K562 (cell line): ENCODE measurements around the gene PMIS2. TPM values are rescaled to one million over a fixed set of nuclear protein-coding genes. Genes with fewer than 3 reads are reported as not detected.
"Not testable (repeated sequence)": the region's sequence is repeated elsewhere in the genome, so short reads cannot be mapped to it uniquely, and the experiment has no call there.

Experiments used
- ATAC-seq: fragments of 200-7000 bp; cut with Tn5 transposase; 3 replicates; pipeline ENCODE4 v1.9.1; 2020; ENCODE audit warnings: moderate library complexity
- BruUV-seq: library from RNA; stranded (reverse); fragments of 400-500 nt; replicated peaks from 2 replicates; lab custom pipeline; 2021; lab: Mats Ljungman, UMichigan
- CTCF ChIA-PET: fragments of 300-600 bp; formaldehyde crosslinking; extraction: SDS; loops from one replicate; lab custom pipeline; 2021; ENCODE audit warnings: low intra/inter-chr PET ratio; lab: Yijun Ruan, JAX
- POLR2A ChIA-PET: fragments of 300-600, 350-650 bp; sonication (Branson Sonifier 250); formaldehyde crosslinking; extraction: SDS; loops from one replicate; lab custom pipeline; 2021; ENCODE audit warnings: antibody characterized with exemption, inconsistent platforms; lab: Yijun Ruan, JAX
- DNase-seq, 4 experiments: peaks; one replicate each; pipeline versions ENCODE4 v3.0.0 to v3.0.0-alpha.2; 2011 to 2018; ENCODE audit warnings: low spot score in 3 of 4, mixed read lengths in 3 of 4; ENCODE audit errors: extremely low read depth in 1 of 4
- FAIRE-seq: peaks from 2 replicates; lab custom pipeline; 2011; peaks lifted over from hg19 to GRCh38; lab: Jason Lieb, UNC
- H2AFZ ChIP-seq: 2 replicates; pipeline ENCODE4 v1.6.0; 2011; ENCODE audit warnings: low read depth, low read length, control low read depth, inconsistent platforms
- H3K27ac ChIP-seq: fragments of 200-600 bp; 3 replicates; pipeline ENCODE4 v1.8.0; 2011; ENCODE audit warnings: low read depth, mild to moderate bottlenecking, control low read depth, inconsistent platforms, low read length, moderate library complexity, mixed read lengths; ENCODE audit errors: extremely low read depth
- H3K27me3 ChIP-seq, 2 experiments: fragments of 300-600 bp in 1 of 2; 2 replicates in 1 of 2; 3 replicates in 1 of 2; pipeline versions ENCODE4 v1.6.0 to v1.8.0; 2011; ENCODE audit warnings: inconsistent platforms in 2 of 2, low read length in 2 of 2, mild to moderate bottlenecking in 1 of 2, mixed read lengths in 1 of 2, moderate library complexity in 1 of 2; ENCODE audit not compliant: control insufficient read depth in 2 of 2, insufficient read depth in 2 of 2
- H3K36me3 ChIP-seq: fragments of 300-600 bp; 3 replicates; pipeline ENCODE4 v1.8.0; 2011; ENCODE audit warnings: mild to moderate bottlenecking, low read length, inconsistent platforms; ENCODE audit not compliant: control insufficient read depth, insufficient read depth
- H3K4me1 ChIP-seq, 2 experiments: fragments of 200-600 bp in 1 of 2; replicated peaks in 1 of 2; 2 replicates in 1 of 2; 3 replicates in 1 of 2; pipeline versions ENCODE4 v1.5.1 to v1.8.0; 2011; ENCODE audit warnings: inconsistent platforms in 2 of 2, low read length in 2 of 2, mild to moderate bottlenecking in 1 of 2, mixed read lengths in 1 of 2, moderate library complexity in 1 of 2; ENCODE audit not compliant: control insufficient read depth in 2 of 2, insufficient read depth in 2 of 2
- H3K4me2 ChIP-seq: 2 replicates; pipeline ENCODE4 v1.6.1; 2011; ENCODE audit warnings: low read length, control low read depth, inconsistent platforms, mixed read lengths; ENCODE audit not compliant: insufficient read depth
- H3K4me3 ChIP-seq: fragments of 200-600 bp; sonication (generic), shearing (Covaris generic); 2 replicates; pipeline ENCODE4 v1.5.1; 2016; ENCODE audit warnings: control low read depth, inconsistent platforms
- H3K79me2 ChIP-seq: fragments of 200-600 bp; 3 replicates; pipeline ENCODE4 v1.8.0; 2011; ENCODE audit warnings: low read length, inconsistent platforms; ENCODE audit not compliant: control insufficient read depth, insufficient read depth
- H3K9ac ChIP-seq, 2 experiments: 2 replicates each; pipeline versions ENCODE4 v1.6.0 to v1.6.1; 2011; ENCODE audit warnings: low read depth in 2 of 2, low read length in 2 of 2, control low read depth in 1 of 2, inconsistent platforms in 1 of 2, mild to moderate bottlenecking in 1 of 2, mixed read lengths in 1 of 2; ENCODE audit not compliant: insufficient read depth in 1 of 2
- H3K9me1 ChIP-seq: one replicate; pipeline ENCODE4 v1.6.0; 2011; ENCODE audit warnings: inconsistent platforms, mild to moderate bottlenecking, low read length, moderate library complexity; ENCODE audit not compliant: control insufficient read depth, insufficient read depth
- H3K9me3 ChIP-seq: replicated peaks from 2 replicates; pipeline ENCODE4 v1.5.1; 2011; ENCODE audit warnings: low read depth, low read length, inconsistent platforms; ENCODE audit not compliant: control insufficient read depth, insufficient read depth
- H4K20me1 ChIP-seq: replicated peaks from 2 replicates; pipeline ENCODE4 v1.6.1; 2011; ENCODE audit warnings: low read length, inconsistent platforms, mixed read lengths; ENCODE audit not compliant: control insufficient read depth, insufficient read depth
- CBX5 ChIP-seq: IDR thresholded peaks from 2 replicates; pipeline ENCODE4 v1.6.1; 2014; ENCODE audit warnings: low read depth, borderline replicate concordance
- POLR2G ChIP-seq: fragments of 200-400 bp; formaldehyde crosslinking; IDR thresholded peaks from 2 replicates; pipeline ENCODE4 v1.6.1; 2017; ENCODE audit warnings: low read depth, mild to moderate bottlenecking, antibody characterized with exemption, low read length, moderate library complexity
- PTRF ChIP-seq: fragments of 450-650 bp; IDR thresholded peaks from 2 replicates; pipeline ENCODE4 v1.6.1; 2016; ENCODE audit warnings: mild to moderate bottlenecking, missing genetic modification characterization, missing compliant biosample characterization
- TRIM24 ChIP-seq, 2 experiments: fragments of 450-650 bp; IDR thresholded peaks; 2 replicates each; pipeline ENCODE4 v1.6.1; 2016
- TRIM28 ChIP-seq: fragments of 450-650 bp; IDR thresholded peaks from 2 replicates; pipeline ENCODE4 v1.6.1; 2017
- ZNF12 ChIP-seq: sonication (generic); formaldehyde crosslinking; IDR thresholded peaks from 2 replicates; pipeline ENCODE4 v1.4.0; 2020; ENCODE audit warnings: mild to moderate bottlenecking, missing genetic modification reagents
- WGBS: fragments of 100-300 bp; shearing (Covaris generic); methylation state at CpG from one replicate; pipeline ENCODE4 v1.1.6; 2016; ENCODE audit warnings: low coverage, mixed read lengths; ENCODE audit not compliant: insufficient coverage; ENCODE audit errors: missing lambda C conversion rate; 5-methylcytosine and 5-hydroxymethylcytosine counted together
- in situ Hi-C: fragments of 300-500 bp; cut with MboI; formaldehyde crosslinking; loops from 4 replicates; pipeline ENCODE4 v1.15.0; 2018; ENCODE audit warnings: inconsistent platforms, mixed read lengths
- intact Hi-C: fragments of 100-400 bp; cut with micrococcal nuclease; formaldehyde crosslinking; loops from 2 replicates; pipeline ENCODE4 v1.14.2; 2022
- polyA plus RNA-seq, 8 experiments: library from polyadenylated mRNA; depleted of rRNA in 4 of 8; stranded (reverse) in 5 of 8; unstranded in 3 of 8; fragments of >200 nt; fragmentation: Nextera tagmentation in 2 of 8; fragmentation: Illumina TruSeq in 1 of 8; extraction: Ambion mirVana in 2 of 8; extraction: Trizol in 1 of 8; gene quantifications; 2 replicates each; pipeline versions ENCODE4 v1.2.1 to v1.2.3, GENCODE V29; 2011 to 2014; ENCODE audit warnings: inconsistent platforms in 1 of 8, missing spikeins in 1 of 8
- total RNA-seq, 7 experiments: library from RNA; depleted of rRNA in 6 of 7; stranded (reverse); fragments of >200 nt in 6 of 7; fragmentation: Illumina TruSeq in 2 of 7; extraction: Trizol in 2 of 7; gene quantifications; 2 replicates each; pipeline versions ENCODE4 v1.2.1 to v1.2.3, GENCODE V29; 2011 to 2021; ENCODE audit warnings: low replicate concordance in 1 of 7
- TF ChIP-seq, protein P1 (sequence below): IDR thresholded peaks from 2 replicates; pipeline ENCODE4 v1.6.1; 2011; ENCODE audit not compliant: insufficient read length; ENCODE audit errors: extremely low read depth
- TF ChIP-seq, protein P2 (sequence below), 2 experiments: fragments of 200-800 bp in 1 of 2; sonication (Bioruptor generic) in 1 of 2; sonication (generic) in 1 of 2; formaldehyde crosslinking in 1 of 2; IDR thresholded peaks in 1 of 2; conservative IDR thresholded peaks in 1 of 2; 2 replicates each; pipeline versions ENCODE4 v1.5.0 to v1.6.1; 2016 to 2020; ENCODE audit warnings: missing compliant biosample characterization in 1 of 2, missing genetic modification characterization in 1 of 2, missing genetic modification reagents in 1 of 2

Gene PMIS2
- total and polyA plus RNA-seq, 9 of the 15 experiments (the other 6 are each of a cell fraction or from before 2014, with no cell fraction given): not detected

DNA sequence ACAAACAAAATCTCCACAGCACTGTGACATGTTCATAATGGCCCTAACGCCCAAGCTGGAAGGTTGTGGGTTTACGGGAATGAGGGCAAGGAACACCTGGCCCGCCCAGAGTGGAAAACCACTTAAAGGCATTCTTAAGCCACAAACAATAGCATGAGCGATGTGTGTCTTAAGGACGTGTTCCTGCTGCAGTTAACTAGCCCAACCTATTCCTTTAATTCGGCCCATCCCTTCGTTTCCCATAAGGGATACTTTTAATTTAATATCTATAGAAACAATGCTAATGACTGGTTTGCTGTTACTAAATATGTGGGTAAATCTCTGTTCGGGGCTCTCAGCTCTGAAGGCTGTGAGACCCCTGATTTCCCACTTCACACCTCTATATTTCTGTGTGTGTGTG is 21.2 kb downstream of the PMIS2 start:
- in situ Hi-C loops, H3K9me3 ChIP-seq, H4K20me1 ChIP-seq, H3K9ac ChIP-seq, H3K27ac ChIP-seq, H3K79me2 ChIP-seq, FAIRE-seq, ATAC-seq, H2AFZ ChIP-seq, CTCF ChIA-PET, H3K4me3 ChIP-seq, H3K4me2 ChIP-seq, H3K36me3 ChIP-seq, BruUV-seq, POLR2A ChIA-PET, DNase-seq, H3K4me1 ChIP-seq, H3K9me1 ChIP-seq, intact Hi-C loops: not testable (repeated sequence)
- TF ChIP-seq TRIM24 (IDR thresholded peaks at IDR 0.05) (peak in 1 of 2 experiments; percentile 24; a peak in 1 of 4 replicates), TRIM28 (peak; percentile 86), CBX5 (peak; percentile 86)
- H3K27me3 ChIP-seq: peaks cover 3 to 10% of the 10 kb centered on the region in 2 experiments; a peak in 4 of 5 replicates
- WGBS: 3% methylated on average over 8 of the region's 8 CpGs

DNA sequence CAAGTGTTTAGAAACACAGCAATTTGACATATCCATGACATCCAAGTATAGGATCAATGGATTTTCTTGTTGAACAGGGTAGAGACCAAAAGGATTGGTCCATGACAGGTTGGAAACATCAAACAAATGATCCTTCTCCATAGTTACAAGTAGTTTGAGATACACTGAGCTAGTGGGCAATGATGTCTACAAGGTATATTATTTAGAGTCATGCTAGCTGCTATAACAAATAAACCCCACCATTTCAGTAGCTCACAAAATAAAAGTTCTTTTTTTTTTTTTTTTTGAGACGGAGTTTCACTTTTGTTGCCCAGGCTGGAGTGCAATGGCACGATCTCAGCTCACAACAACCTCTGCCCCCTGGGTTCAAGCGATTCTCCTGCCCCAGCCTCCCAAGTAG is 21.7 kb downstream of the PMIS2 start:
- Histone ChIP-seq H3K79me2 (no peaks in the 10 kb centered on the region; the same call in 2 of the 3 replicates), H3K9me3 (peaks cover 6% of the 10 kb centered on the region; the same call in 1 of the 2 replicates), H3K9ac (no peak overlapping the region), H3K27me3 (peaks cover under 1 to 6% of the 10 kb centered on the region in 2 experiments; a peak in 4 of 5 replicates), H3K4me3 (no peak overlapping the region), H2AFZ (no peak overlapping the region), H3K9me1 (no peaks in the 10 kb centered on the region), H4K20me1 (no peaks in the 10 kb centered on the region), H3K4me2 (no peak overlapping the region), H3K4me1 (peaks cover 3 to 10% of the 10 kb centered on the region in 2 experiments; a peak in 3 of 5 replicates), H3K27ac (no peak overlapping the region), H3K36me3 (no peaks in the 10 kb centered on the region)
- CTCF ChIA-PET: no interaction called here
- intact Hi-C loops: no loop called here
- BruUV-seq: no TSS peak
- ATAC-seq: no peak
- TF ChIP-seq PTRF (tag) (no peak), POLR2G (no peak), ZNF12 (CRISPR knock-in tag) (peak; percentile 97)
- TF ChIP-seq, protein P1, sequence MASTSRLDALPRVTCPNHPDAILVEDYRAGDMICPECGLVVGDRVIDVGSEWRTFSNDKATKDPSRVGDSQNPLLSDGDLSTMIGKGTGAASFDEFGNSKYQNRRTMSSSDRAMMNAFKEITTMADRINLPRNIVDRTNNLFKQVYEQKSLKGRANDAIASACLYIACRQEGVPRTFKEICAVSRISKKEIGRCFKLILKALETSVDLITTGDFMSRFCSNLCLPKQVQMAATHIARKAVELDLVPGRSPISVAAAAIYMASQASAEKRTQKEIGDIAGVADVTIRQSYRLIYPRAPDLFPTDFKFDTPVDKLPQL: no peak
- TF ChIP-seq, protein P2, sequence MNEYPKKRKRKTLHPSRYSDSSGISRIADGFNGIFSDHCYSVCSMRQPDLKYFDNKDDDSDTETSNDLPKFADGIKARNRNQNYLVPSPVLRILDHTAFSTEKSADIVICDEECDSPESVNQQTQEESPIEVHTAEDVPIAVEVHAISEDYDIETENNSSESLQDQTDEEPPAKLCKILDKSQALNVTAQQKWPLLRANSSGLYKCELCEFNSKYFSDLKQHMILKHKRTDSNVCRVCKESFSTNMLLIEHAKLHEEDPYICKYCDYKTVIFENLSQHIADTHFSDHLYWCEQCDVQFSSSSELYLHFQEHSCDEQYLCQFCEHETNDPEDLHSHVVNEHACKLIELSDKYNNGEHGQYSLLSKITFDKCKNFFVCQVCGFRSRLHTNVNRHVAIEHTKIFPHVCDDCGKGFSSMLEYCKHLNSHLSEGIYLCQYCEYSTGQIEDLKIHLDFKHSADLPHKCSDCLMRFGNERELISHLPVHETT (CRISPR knock-in tag; conservative IDR thresholded peaks at IDR 0.05 in 1 of 2, IDR thresholded peaks at IDR 0.05 in 1 of 2): no peak
- in situ Hi-C loops: no loop called here
- 4% methylated on average over 3 of the region's 3 CpGs for WGBS
- DNase-seq: no peak
- POLR2A ChIA-PET: interaction anchor here (0.9 kb wide), 1 partner anchor 10 kb away, joined by 4 read pairs; no protein-coding TSS in a partner anchor
- FAIRE-seq: no peak
